Dendritic cell treated with granulocyte-macrophage colony-stimulating factor and Interleukin-4, amounts not matched to agents 40 ng/mL and 50 ng/mL, for 4 days (primary cell): ENCODE results near the gene TCF12.

Experiments used
- H3K27ac Mint-ChIP-seq: one replicate; pipeline ENCODE4 v1.8.0; 2022; ENCODE audit warnings: mild to moderate bottlenecking, mixed read lengths
- H3K27me3 Mint-ChIP-seq: one replicate; pipeline ENCODE4 v1.8.0; 2022; ENCODE audit warnings: mild to moderate bottlenecking, mixed read lengths
- H3K36me3 Mint-ChIP-seq: one replicate; pipeline ENCODE4 v1.8.0; 2022; ENCODE audit warnings: low read depth, mixed read lengths
- H3K4me1 Mint-ChIP-seq: one replicate; pipeline ENCODE4 v1.8.0; 2022; ENCODE audit warnings: low read depth, mixed read lengths
- H3K4me3 Mint-ChIP-seq: one replicate; pipeline ENCODE4 v1.8.0; 2022; ENCODE audit warnings: mild to moderate bottlenecking, moderate library complexity, mixed read lengths
- H3K9me3 Mint-ChIP-seq: one replicate; pipeline ENCODE4 v1.8.0; 2022; ENCODE audit warnings: mixed read lengths
- intact Hi-C: fragments of 100-400 bp; cut with micrococcal nuclease; formaldehyde crosslinking; loops from one replicate; pipeline ENCODE4 v1.15.0; 2022

The TCF12 gene

DNA sequence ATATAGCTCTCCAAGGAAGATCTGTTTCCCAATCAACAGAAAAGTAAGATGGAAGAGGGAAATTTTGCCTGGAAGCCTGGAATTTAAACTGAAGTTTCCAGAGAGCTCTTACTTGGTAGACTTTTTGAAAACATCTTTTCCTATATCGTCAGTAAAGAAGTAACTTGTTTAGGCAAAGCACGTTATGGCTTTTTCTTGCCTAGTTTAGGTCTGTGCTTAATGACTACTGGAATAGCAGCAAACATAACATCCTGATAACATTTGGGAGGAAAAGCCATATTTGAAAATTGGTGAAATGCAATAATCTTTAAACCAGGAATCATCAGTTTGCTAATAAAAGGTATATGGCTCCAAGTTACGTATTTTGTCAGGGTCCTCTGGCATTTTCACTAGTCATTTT is 297.4 kb downstream of the TCF12 start:
- Mint-ChIP-seq H3K27ac (no peak overlapping the region), H3K4me3 (no peak overlapping the region), H3K36me3 (no peaks in the 10 kb centered on the region), H3K27me3 (no peaks in the 10 kb centered on the region), H3K9me3 (no peaks in the 10 kb centered on the region), H3K4me1 (peaks cover 15% of the 10 kb centered on the region)
- intact Hi-C loops, result no loop called here

- H3K36me3 Mint-ChIP-seq, result no peaks in the 10 kb centered on the region
- intact Hi-C loops, result no loop called here
- H3K9me3 Mint-ChIP-seq, result no peaks in the 10 kb centered on the region
- H3K27ac Mint-ChIP-seq, result no peak overlapping the region
- no peaks in the 10 kb centered on the region for H3K27me3 Mint-ChIP-seq
- no peak overlapping the region for H3K4me3 Mint-ChIP-seq
- H3K4me1 Mint-ChIP-seq, result peaks cover 15% of the 10 kb centered on the region
These were observed 297.8 kb downstream of the TCF12 start for GRCh38 chr15:57216288-57216687.

DNA sequence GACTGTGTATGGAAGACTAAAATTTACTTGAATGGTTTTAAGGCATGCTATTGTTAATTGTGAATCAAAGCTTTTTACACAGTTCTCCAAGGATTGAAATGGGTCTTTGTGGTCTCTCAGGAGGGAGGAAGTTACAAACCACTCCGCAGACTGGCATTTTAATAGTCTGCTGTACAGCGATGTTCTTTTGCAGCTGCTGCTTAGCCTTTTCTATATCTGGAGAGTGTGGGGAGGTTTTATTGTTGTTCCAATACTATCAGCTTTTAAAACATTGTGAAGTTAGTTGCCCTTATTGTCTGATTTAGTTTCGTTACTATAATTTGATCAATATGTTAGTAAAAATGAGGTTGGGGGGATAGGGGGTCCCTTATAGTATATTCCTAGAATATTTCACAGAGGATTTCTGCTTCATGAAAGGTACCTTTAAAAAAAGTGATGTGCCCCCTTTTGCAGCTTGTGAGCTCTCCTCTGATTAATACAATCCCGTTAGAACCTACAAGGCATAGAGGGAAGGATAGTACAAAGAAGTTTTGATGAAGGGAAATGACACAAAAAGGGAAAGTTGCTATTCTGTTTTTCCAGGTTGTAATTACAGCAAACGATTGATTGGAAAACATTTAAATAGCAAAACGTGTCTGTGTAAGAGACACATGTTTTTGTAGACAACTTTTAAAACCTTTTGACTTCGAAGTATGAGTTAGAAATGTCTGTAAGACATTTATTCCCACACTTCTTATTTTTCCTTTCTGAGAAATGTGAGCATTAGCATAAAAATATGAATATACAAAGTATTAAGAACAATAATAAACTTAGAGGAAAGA is 299.5 kb downstream of the TCF12 start:
- intact Hi-C loops, result no loop called here
- no peak overlapping the region for H3K27ac Mint-ChIP-seq
- no peaks in the 10 kb centered on the region for H3K36me3 Mint-ChIP-seq
- H3K4me1 Mint-ChIP-seq, result peaks cover 15% of the 10 kb centered on the region
- no peak overlapping the region for H3K4me3 Mint-ChIP-seq
- H3K27me3 Mint-ChIP-seq, result no peaks in the 10 kb centered on the region
- no peaks in the 10 kb centered on the region for H3K9me3 Mint-ChIP-seq

GRCh38 chr15:57218826-57219576 is 300.6 kb downstream of the TCF12 start:
- Mint-ChIP-seq H3K4me3 (no peak overlapping the region), H3K36me3 (no peaks in the 10 kb centered on the region), H3K27ac (no peak overlapping the region), H3K27me3 (no peaks in the 10 kb centered on the region), H3K4me1 (peaks cover 11% of the 10 kb centered on the region), H3K9me3 (no peaks in the 10 kb centered on the region)
- intact Hi-C loops, result no loop called here

DNA sequence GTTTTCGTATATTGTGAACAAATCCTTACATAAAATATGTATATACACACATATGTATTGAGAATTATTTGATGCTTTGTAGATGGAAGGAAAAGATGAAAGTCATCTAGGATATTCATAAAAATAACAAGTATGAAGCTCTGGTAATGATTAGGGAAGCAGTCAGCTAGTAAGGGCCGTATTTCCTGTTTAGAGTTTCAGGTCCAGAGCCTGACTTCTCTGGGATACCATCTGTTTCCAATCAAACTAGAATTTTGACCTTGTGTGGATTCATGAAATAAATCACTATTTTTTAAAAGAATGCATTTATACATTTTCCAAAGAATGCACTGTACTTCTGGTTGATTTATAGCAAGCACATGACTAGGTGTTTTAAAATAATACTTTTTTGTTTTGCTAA is 301.8 kb downstream of the TCF12 start:
- Mint-ChIP-seq H3K36me3 (no peaks in the 10 kb centered on the region), H3K27ac (no peak overlapping the region), H3K4me1 (peaks cover 8% of the 10 kb centered on the region), H3K4me3 (no peak overlapping the region), H3K27me3 (no peaks in the 10 kb centered on the region), H3K9me3 (no peaks in the 10 kb centered on the region)
- intact Hi-C loops, result no loop called here

DNA sequence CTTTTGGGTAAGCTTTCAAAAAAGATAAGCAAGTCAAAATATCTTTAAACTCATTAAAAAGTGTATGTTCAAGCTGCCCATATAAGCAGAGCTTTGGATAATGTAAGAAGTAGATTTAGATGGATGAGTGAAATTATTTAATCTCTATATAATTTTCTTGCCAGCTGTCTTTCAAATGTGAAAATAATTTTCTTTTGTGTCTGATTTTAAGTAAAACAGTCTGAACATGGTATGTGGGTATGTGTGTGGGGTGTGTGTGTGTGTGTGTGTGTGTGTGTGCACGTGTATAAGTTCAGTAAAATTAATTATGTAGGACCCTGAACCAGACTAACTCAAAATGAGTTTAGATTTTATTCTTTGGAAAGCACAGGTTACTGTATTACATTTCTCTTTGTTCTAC is 302.7 kb downstream of the TCF12 start:
- no peaks in the 10 kb centered on the region for H3K36me3 Mint-ChIP-seq
- intact Hi-C loops, result no loop called here
- H3K4me1 Mint-ChIP-seq, result peaks cover 8% of the 10 kb centered on the region
- H3K4me3 Mint-ChIP-seq, result no peak overlapping the region
- H3K27me3 Mint-ChIP-seq, result no peaks in the 10 kb centered on the region
- no peaks in the 10 kb centered on the region for H3K9me3 Mint-ChIP-seq
- no peak overlapping the region for H3K27ac Mint-ChIP-seq

GRCh38 chr15:57223345-57223744 is 304.9 kb downstream of the TCF12 start:
- Mint-ChIP-seq H3K36me3 (no peaks in the 10 kb centered on the region), H3K4me1 (no peaks in the 10 kb centered on the region), H3K4me3 (no peak overlapping the region), H3K27ac (no peak overlapping the region), H3K9me3 (no peaks in the 10 kb centered on the region), H3K27me3 (no peaks in the 10 kb centered on the region)
- intact Hi-C loops, result no loop called here

DNA sequence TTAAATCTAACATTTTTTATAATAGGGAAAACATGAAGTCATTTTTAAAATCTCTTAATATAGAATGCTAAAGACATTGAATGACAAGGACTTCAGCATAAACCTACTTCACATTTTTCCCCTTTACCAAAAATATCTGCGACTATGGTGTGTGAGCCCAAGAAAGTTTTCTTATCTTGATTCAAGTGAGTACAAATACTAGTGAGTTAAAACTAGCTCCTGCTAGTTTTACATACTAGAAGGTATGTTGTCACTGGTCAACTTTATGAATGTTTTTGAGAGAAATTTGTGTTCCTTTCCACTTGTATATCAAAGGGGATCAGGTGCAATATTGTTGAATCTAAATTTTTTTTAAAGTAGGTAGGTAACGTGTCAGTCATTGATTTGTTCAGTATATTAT is 305.4 kb downstream of the TCF12 start:
- H3K4me3 Mint-ChIP-seq, result no peak overlapping the region
- H3K27me3 Mint-ChIP-seq, result no peaks in the 10 kb centered on the region
- H3K4me1 Mint-ChIP-seq, result no peaks in the 10 kb centered on the region
- H3K27ac Mint-ChIP-seq, result no peak overlapping the region
- H3K36me3 Mint-ChIP-seq, result no peaks in the 10 kb centered on the region
- intact Hi-C loops, result no loop called here
- H3K9me3 Mint-ChIP-seq, result no peaks in the 10 kb centered on the region

DNA sequence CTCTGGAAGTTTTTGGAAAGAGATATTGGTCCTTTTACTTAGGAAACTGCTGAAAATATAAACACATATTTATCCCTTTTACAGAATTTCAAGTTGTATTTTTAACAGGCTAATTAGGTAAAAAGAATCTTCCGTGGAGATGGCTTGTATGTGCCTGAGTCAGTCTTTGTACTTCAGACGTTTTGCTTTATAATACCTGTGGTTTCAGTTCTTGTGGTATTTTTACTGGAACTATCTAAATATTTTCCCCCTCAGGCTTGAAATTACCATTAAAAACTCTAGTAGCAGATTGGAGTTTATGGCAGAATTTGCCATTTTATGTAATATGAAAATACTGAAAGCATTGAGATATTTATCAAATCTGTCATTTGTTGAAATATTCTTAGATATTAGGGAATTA is 306.2 kb downstream of the TCF12 start:
- Mint-ChIP-seq H3K9me3 (no peaks in the 10 kb centered on the region), H3K4me3 (no peak overlapping the region), H3K36me3 (no peaks in the 10 kb centered on the region), H3K27me3 (no peaks in the 10 kb centered on the region), H3K4me1 (no peaks in the 10 kb centered on the region), H3K27ac (no peak overlapping the region)
- intact Hi-C loops, result loop anchor here (5.0 kb wide), 1 partner anchor 83 kb away; no protein-coding TSS in a partner anchor

DNA sequence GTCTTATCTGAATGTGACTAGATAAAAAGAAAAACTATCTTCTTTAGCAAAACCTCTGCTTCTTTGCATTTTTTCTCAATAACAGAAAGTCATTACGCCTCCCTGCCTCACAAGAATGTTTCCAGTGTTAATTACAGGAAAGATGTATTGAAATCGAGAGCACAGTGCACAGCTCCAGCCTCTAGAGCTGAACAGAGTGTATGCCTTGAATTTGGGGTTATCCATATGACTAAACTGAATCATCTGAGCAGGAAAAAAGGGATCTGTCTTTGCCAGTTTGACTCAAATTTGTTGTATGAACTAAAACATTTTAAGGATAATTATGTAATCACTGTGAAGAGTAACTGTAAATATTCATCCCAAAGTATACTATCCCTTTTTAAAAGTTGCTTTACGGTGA is 308.7 kb downstream of the TCF12 start:
- peaks cover 2% of the 10 kb centered on the region for H3K36me3 Mint-ChIP-seq
- no peaks in the 10 kb centered on the region for H3K9me3 Mint-ChIP-seq
- no peak overlapping the region for H3K27ac Mint-ChIP-seq
- intact Hi-C loops, result loop anchor here (5.0 kb wide), 1 partner anchor 80 kb away; no protein-coding TSS in a partner anchor
- H3K27me3 Mint-ChIP-seq, result no peaks in the 10 kb centered on the region
- no peaks in the 10 kb centered on the region for H3K4me1 Mint-ChIP-seq
- no peak overlapping the region for H3K4me3 Mint-ChIP-seq

GRCh38 chr15:57227899-57228298 is 309.5 kb downstream of the TCF12 start:
- H3K4me1 Mint-ChIP-seq, result no peaks in the 10 kb centered on the region
- intact Hi-C loops, result loop anchor here (5.0 kb wide), 1 partner anchor 79 kb away; no protein-coding TSS in a partner anchor
- no peaks in the 10 kb centered on the region for H3K9me3 Mint-ChIP-seq
- peaks cover 9% of the 10 kb centered on the region for H3K36me3 Mint-ChIP-seq
- H3K27ac Mint-ChIP-seq, result no peak overlapping the region
- no peaks in the 10 kb centered on the region for H3K27me3 Mint-ChIP-seq
- H3K4me3 Mint-ChIP-seq, result no peak overlapping the region

- intact Hi-C loops, result loop anchor here (5.0 kb wide), 1 partner anchor 79 kb away; no protein-coding TSS in a partner anchor
- H3K27me3 Mint-ChIP-seq, result no peaks in the 10 kb centered on the region
- H3K4me3 Mint-ChIP-seq, result no peak overlapping the region
- H3K4me1 Mint-ChIP-seq, result no peaks in the 10 kb centered on the region
- H3K36me3 Mint-ChIP-seq, result peaks cover 14% of the 10 kb centered on the region
- H3K27ac Mint-ChIP-seq, result no peak overlapping the region
- no peaks in the 10 kb centered on the region for H3K9me3 Mint-ChIP-seq
These were observed 310.0 kb downstream of the TCF12 start for GRCh38 chr15:57228395-57228794.

GRCh38 chr15:57229051-57229450 is 310.6 kb downstream of the TCF12 start:
- no peak overlapping the region for H3K27ac Mint-ChIP-seq
- intact Hi-C loops, result loop anchor here (5.0 kb wide), 1 partner anchor 78 kb away; no protein-coding TSS in a partner anchor

GRCh38 chr15:57231559-57231958 is 313.1 kb downstream of the TCF12 start:
- peaks cover 40% of the 10 kb centered on the region for H3K36me3 Mint-ChIP-seq
- intact Hi-C loops, result no loop called here

More at GRCh38 chr15:57229051-57229450, 310.6 kb downstream of the TCF12 start:
- Mint-ChIP-seq H3K9me3 (no peaks in the 10 kb centered on the region), H3K4me1 (no peaks in the 10 kb centered on the region), H3K27me3 (no peaks in the 10 kb centered on the region), H3K4me3 (no peak overlapping the region), H3K36me3 (peaks cover 21% of the 10 kb centered on the region)

More at GRCh38 chr15:57231559-57231958, 313.1 kb downstream of the TCF12 start:
- Mint-ChIP-seq H3K4me3 (no peak overlapping the region), H3K4me1 (no peaks in the 10 kb centered on the region), H3K27ac (no peak overlapping the region), H3K9me3 (no peaks in the 10 kb centered on the region), H3K27me3 (no peaks in the 10 kb centered on the region)
